ENCODE results near the gene LST1.

Gene LST1

GRCh38 chr6:31631681-31632278 lies 45.7 kb downstream of the LST1 start:
- H3K4me3 ChIP-seq (ENCODE audit: low read depth, low read length) = no peak overlapping the region
- TF ChIP-seq, protein P1, sequence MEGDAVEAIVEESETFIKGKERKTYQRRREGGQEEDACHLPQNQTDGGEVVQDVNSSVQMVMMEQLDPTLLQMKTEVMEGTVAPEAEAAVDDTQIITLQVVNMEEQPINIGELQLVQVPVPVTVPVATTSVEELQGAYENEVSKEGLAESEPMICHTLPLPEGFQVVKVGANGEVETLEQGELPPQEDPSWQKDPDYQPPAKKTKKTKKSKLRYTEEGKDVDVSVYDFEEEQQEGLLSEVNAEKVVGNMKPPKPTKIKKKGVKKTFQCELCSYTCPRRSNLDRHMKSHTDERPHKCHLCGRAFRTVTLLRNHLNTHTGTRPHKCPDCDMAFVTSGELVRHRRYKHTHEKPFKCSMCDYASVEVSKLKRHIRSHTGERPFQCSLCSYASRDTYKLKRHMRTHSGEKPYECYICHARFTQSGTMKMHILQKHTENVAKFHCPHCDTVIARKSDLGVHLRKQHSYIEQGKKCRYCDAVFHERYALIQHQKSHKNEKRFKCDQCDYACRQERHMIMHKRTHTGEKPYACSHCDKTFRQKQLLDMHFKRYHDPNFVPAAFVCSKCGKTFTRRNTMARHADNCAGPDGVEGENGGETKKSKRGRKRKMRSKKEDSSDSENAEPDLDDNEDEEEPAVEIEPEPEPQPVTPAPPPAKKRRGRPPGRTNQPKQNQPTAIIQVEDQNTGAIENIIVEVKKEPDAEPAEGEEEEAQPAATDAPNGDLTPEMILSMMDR (IDR thresholded peaks at IDR 0.05; ENCODE audit: low read depth, low read length) = no peak

- TF ChIP-seq, protein P1 (IDR thresholded peaks at IDR 0.05; ENCODE audit: low read depth, low read length) = no peak
- H3K4me3 ChIP-seq (ENCODE audit: low read depth, low read length) = no peak overlapping the region
Measured at GRCh38 chr6:31632279-31632946, 46.3 kb downstream of the LST1 start.

- H3K4me3 ChIP-seq (ENCODE audit: low read depth, low read length) = no peak overlapping the region
- TF ChIP-seq, protein P1 (IDR thresholded peaks at IDR 0.05; ENCODE audit: low read depth, low read length) = no peak
Measured at GRCh38 chr6:31633447-31633846, 47.4 kb downstream of the LST1 start.

DNA sequence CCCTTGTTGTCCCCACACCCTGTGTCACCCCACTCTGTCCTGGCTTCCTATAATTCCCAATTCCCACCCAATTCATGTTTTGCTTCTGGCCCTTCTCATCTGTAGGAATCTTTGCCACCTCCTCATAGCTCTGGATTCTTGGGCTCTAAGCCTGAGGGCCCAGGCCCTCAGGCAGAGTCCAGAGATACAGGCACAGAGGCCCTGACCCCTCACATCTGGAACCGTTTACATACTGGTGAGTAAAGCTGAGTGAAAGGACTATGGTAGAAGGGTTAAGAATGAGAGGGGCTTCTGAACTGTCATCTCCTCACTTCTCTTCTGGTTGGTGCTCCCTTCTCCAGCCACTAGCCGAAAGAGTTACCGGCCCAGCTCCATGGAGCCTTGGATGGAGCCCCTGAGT lies 48.1 kb downstream of the LST1 start:
- no peak overlapping the region for H3K4me3 ChIP-seq (ENCODE audit: low read depth, low read length)
- TF ChIP-seq, protein P1 (IDR thresholded peaks at IDR 0.05; ENCODE audit: low read depth, low read length) = no peak

- TF ChIP-seq, protein P1 (IDR thresholded peaks at IDR 0.05; ENCODE audit: low read depth, low read length) = no peak
- no peak overlapping the region for H3K4me3 ChIP-seq (ENCODE audit: low read depth, low read length)
Measured at GRCh38 chr6:31634969-31635575, 49.0 kb downstream of the LST1 start.

GRCh38 chr6:31636698-31637596 lies 50.9 kb downstream of the LST1 start:
- TF ChIP-seq, protein P1 (IDR thresholded peaks at IDR 0.05; ENCODE audit: low read depth, low read length) = no peak
- no peak overlapping the region for H3K4me3 ChIP-seq (ENCODE audit: low read depth, low read length)
